ENCODE measurements around the gene SDK1. TPM values are rescaled to one million over a fixed set of nuclear protein-coding genes. Genes with fewer than 3 reads are reported as not detected.

SDK1 gene
- polyA plus RNA-seq, 2 of the 4 experiments (the other 2 are of a cell fraction), result 0.12 to 0.28 TPM

DNA sequence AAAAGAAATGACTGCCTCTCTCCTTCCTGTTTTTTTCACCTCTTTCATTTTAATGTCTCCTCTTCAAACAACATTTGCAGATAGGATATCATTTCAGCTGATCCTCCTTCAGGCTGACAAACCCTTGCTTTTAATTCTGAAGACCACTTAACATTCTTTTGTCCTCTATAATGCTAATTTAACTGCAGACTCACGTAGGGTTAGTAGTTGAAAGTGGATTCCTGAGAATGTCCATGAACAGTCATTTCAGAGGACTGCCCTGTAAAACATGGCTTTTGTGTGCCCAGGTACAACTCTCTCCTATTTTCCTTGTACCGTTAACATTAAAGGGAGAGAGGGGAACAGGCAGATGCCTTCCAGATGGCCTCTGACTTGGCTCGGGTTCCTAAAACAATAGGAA, 524.4 kb downstream of the SDK1 start:
- no peak for FAIRE-seq
- whole genome bisulfite sequencing (ENCODE audit: missing lambda C conversion rate), result 39% methylated on average over 3 of the region's 3 CpGs
- ATAC-seq, result no peak
- POLR2A ChIA-PET, result no interaction called here
- no peak for DNase-seq (ENCODE audit: low read depth in 1 of 2, low spot score in 1 of 2)
- no peak overlapping the region for H3K4me3 ChIP-seq
- CTCF ChIA-PET, result interaction anchor here (0.9 kb wide), 1 partner anchor 18 kb away, joined by 3 read pairs; no protein-coding TSS in a partner anchor
- TF ChIP-seq PHF8 (IDR thresholded peaks at IDR 0.05; ENCODE audit: borderline replicate concordance, low read depth) (no peak), FOSL2 (IDR thresholded peaks at IDR 0.05) (no peak), FOSL2 (CRISPR knock-in tag; IDR thresholded peaks at IDR 0.05) (no peak), ZFP36 (IDR thresholded peaks at IDR 0.05; ENCODE audit: borderline replicate concordance, partially characterized antibody) (no peak), KDM1A (IDR thresholded peaks at IDR 0.05; ENCODE audit: low read depth) (no peak), MAFK (IDR thresholded peaks at IDR 0.05; ENCODE audit: partially characterized antibody) (no peak), HOXB13 (CRISPR knock-in tag; IDR thresholded peaks at IDR 0.05; ENCODE audit: low read depth) (no peak), GATA3 (IDR thresholded peaks at IDR 0.05; ENCODE audit: borderline replicate concordance) (no peak), CHD4 (IDR thresholded peaks at IDR 0.05; ENCODE audit: borderline replicate concordance) (no peak), NFE2L2 (conservative IDR thresholded peaks at IDR 0.05; ENCODE audit: low read length) (no peak), FOXS1 (CRISPR knock-in tag; IDR thresholded peaks at IDR 0.05) (no peak), HOXB5 (CRISPR knock-in tag; IDR thresholded peaks at IDR 0.05) (no peak), CBX2 (IDR thresholded peaks at IDR 0.05; ENCODE audit: borderline replicate concordance, low read depth) (no peak)
- no peaks in the 10 kb centered on the region for H3K4me1 ChIP-seq
- no peak overlapping the region for H3K27ac ChIP-seq
- H3K4me2 ChIP-seq, result no peak overlapping the region
- H3K9me3 ChIP-seq, result no peaks in the 10 kb centered on the region

DNA sequence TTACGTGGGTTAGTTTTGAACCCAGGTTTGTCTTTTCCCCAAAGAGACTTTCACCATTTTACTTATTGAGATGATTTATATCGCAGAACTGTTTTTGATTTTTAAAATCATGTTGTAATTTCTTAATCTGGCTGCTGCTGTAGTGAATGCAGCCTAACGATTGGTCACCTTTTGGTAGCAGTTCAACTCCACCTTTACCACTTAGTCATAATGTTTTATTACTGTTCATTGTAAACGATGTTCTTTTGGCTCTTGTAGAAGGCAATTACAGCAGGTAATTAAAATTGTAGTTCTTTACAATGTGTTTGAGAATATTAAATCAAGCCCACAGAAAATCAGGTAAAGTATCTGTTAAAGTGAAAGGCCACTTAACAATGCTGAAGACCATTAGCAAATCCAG, 531.1 kb downstream of the SDK1 start:
- FAIRE-seq (no peak), DNase-seq (ENCODE audit: low read depth in 1 of 2, low spot score in 1 of 2) (no peak), ATAC-seq (no peak)
- ChIA-PET CTCF (interaction anchor here (0.5 kb wide), 1 partner anchor 661 kb away, joined by 3 read pairs; no protein-coding TSS in a partner anchor), POLR2A (no interaction called here)
- TF ChIP-seq MAZ (IDR thresholded peaks at IDR 0.05; ENCODE audit: borderline replicate concordance, low read depth, low read length) (no peak), EP300 (IDR thresholded peaks at IDR 0.05) (no peak), SMC3 (IDR thresholded peaks at IDR 0.05) (no peak), TFCP2L1 (CRISPR knock-in tag; IDR thresholded peaks at IDR 0.05) (no peak), CBX2 (IDR thresholded peaks at IDR 0.05; ENCODE audit: borderline replicate concordance, low read depth) (no peak)
- TF ChIP-seq, protein P1, sequence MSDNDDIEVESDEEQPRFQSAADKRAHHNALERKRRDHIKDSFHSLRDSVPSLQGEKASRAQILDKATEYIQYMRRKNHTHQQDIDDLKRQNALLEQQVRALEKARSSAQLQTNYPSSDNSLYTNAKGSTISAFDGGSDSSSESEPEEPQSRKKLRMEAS (IDR thresholded peaks at IDR 0.05), result no peak
- TF ChIP-seq, protein P2, sequence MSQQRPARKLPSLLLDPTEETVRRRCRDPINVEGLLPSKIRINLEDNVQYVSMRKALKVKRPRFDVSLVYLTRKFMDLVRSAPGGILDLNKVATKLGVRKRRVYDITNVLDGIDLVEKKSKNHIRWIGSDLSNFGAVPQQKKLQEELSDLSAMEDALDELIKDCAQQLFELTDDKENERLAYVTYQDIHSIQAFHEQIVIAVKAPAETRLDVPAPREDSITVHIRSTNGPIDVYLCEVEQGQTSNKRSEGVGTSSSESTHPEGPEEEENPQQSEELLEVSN (IDR thresholded peaks at IDR 0.05; ENCODE audit: borderline replicate concordance, low read depth), result no peak
- H3K4me2 ChIP-seq, result no peak overlapping the region
- H3K9me3 ChIP-seq, result no peaks in the 10 kb centered on the region
- no peak overlapping the region for H3K4me3 ChIP-seq
- no peaks in the 10 kb centered on the region for H3K4me1 ChIP-seq
- WGBS (ENCODE audit: missing lambda C conversion rate), result 36% methylated on average over 4 of the region's 4 CpGs
- no peak overlapping the region for H3K27ac ChIP-seq

DNA sequence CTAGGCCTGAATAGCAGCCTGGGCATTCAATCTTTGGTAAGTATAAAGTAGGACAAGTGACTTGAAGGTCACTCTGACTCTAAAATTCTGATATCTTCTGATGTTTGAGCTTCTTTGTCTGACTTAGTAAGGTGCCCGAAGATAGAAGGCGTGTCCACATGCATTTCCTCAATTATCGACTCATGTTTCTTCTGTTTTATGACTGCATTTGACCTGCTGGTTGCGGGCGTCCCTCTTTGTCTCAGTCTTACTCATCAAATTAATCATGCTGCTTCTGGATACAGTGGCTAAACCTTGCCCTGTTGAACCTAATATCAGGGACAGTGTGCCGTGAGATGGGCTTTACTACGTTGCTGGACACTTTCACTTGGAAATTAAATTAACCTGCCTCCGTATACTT, 534.1 kb downstream of the SDK1 start:
- Histone ChIP-seq H3K9me3 (no peaks in the 10 kb centered on the region), H3K27ac (no peak overlapping the region), H3K4me1 (no peaks in the 10 kb centered on the region), H3K4me3 (no peak overlapping the region), H3K4me2 (no peak overlapping the region)
- FAIRE-seq (no peak), ATAC-seq (no peak), DNase-seq (ENCODE audit: low read depth in 1 of 2, low spot score in 1 of 2) (no peak)
- POLR2A ChIA-PET, result no interaction called here
- CTCF ChIA-PET, result no interaction called here
- WGBS (ENCODE audit: missing lambda C conversion rate), result 36% methylated on average over 8 of the region's 8 CpGs
- TF ChIP-seq POLR2AphosphoS2 (conservative IDR thresholded peaks at IDR 0.05; ENCODE audit: low read length) (no peak), EP300 (IDR thresholded peaks at IDR 0.05) (no peak), CBX2 (IDR thresholded peaks at IDR 0.05; ENCODE audit: borderline replicate concordance, low read depth) (no peak), ESRRA (IDR thresholded peaks at IDR 0.05; ENCODE audit: borderline replicate concordance, low read length) (no peak), KDM1A (IDR thresholded peaks at IDR 0.05; ENCODE audit: low read depth) (no peak), CHD2 (IDR thresholded peaks at IDR 0.05; ENCODE audit: low read length, partially characterized antibody) (no peak), FOXS1 (CRISPR knock-in tag; IDR thresholded peaks at IDR 0.05) (no peak), RARB (CRISPR knock-in tag; IDR thresholded peaks at IDR 0.05) (no peak), POLR2A (IDR thresholded peaks at IDR 0.05; ENCODE audit: low read length) (no peak), RNF2 (IDR thresholded peaks at IDR 0.05; ENCODE audit: borderline replicate concordance, low read depth) (no peak), CBX8 (IDR thresholded peaks at IDR 0.05) (no peak), KDM5A (IDR thresholded peaks at IDR 0.05) (no peak), PHF8 (IDR thresholded peaks at IDR 0.05; ENCODE audit: borderline replicate concordance, low read depth) (no peak), SREBF2 (IDR thresholded peaks at IDR 0.05) (no peak), ELK1 (IDR thresholded peaks at IDR 0.05; ENCODE audit: low read depth, low read length) (no peak), EHMT2 (IDR thresholded peaks at IDR 0.05; ENCODE audit: low read depth) (no peak)
- TF ChIP-seq, protein P2 (IDR thresholded peaks at IDR 0.05; ENCODE audit: borderline replicate concordance, low read depth), result no peak
- TF ChIP-seq, protein P3, sequence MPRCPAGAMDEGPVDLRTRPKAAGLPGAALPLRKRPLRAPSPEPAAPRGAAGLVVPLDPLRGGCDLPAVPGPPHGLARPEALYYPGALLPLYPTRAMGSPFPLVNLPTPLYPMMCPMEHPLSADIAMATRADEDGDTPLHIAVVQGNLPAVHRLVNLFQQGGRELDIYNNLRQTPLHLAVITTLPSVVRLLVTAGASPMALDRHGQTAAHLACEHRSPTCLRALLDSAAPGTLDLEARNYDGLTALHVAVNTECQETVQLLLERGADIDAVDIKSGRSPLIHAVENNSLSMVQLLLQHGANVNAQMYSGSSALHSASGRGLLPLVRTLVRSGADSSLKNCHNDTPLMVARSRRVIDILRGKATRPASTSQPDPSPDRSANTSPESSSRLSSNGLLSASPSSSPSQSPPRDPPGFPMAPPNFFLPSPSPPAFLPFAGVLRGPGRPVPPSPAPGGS (IDR thresholded peaks at IDR 0.05), result no peak

Measured in A549 (cell line).